ENCODE results near the gene MEA1.

The MEA1 gene

GRCh38 chr6:42973926-42974325 is 39.8 kb downstream of the MEA1 start:
- H2BK5ac ChIP-seq (ENCODE audit: low read depth, low read length, poor library complexity, severe bottlenecking), result no peak overlapping the region
- no peak overlapping the region for H4K91ac ChIP-seq (ENCODE audit: low read length)
- H2BK12ac ChIP-seq (ENCODE audit: low read length in 2 of 2), result no peak overlapping the region
- no peaks in the 10 kb centered on the region for H3K27me3 ChIP-seq (ENCODE audit: control insufficient read depth in 1 of 2, insufficient read depth in 1 of 2, low read length in 2 of 2)
- H3K23ac ChIP-seq (ENCODE audit: low read length in 2 of 2), result no peak overlapping the region
- H2AFZ ChIP-seq (ENCODE audit: low read depth, low read length), result no peak overlapping the region
- no peak overlapping the region for H3K14ac ChIP-seq (ENCODE audit: low read length in 2 of 2)
- no peak overlapping the region for H3K18ac ChIP-seq (ENCODE audit: low read depth in 1 of 2, low read length in 2 of 2)
- H2BK120ac ChIP-seq (ENCODE audit: low read depth, low read length), result no peak overlapping the region
- no peak for DNase-seq
- H2BK15ac ChIP-seq (ENCODE audit: low read depth, poor library complexity, severe bottlenecking), result no peak overlapping the region
- H3K4me3 ChIP-seq (ENCODE audit: insufficient read depth in 1 of 2, low read depth in 1 of 2, low read length in 2 of 2), result no peak overlapping the region
- peaks cover 15 to 18% of the 10 kb centered on the region in 2 experiments for H3K36me3 ChIP-seq (ENCODE audit: control insufficient read depth in 1 of 2, insufficient read depth in 2 of 2, low read depth in 1 of 2, low read length in 2 of 2)
- no peak overlapping the region for H4K8ac ChIP-seq (ENCODE audit: low read length)
- peaks cover 13% of the 10 kb centered on the region for H3K4me1 ChIP-seq (ENCODE audit: control insufficient read depth, insufficient read depth, low read depth, low read length)
- H3K4ac ChIP-seq (ENCODE audit: low read depth in 1 of 2, low read length in 2 of 2), result no peak overlapping the region
- no peak overlapping the region for H2AK5ac ChIP-seq (ENCODE audit: low read length, severe bottlenecking)
- H3K27ac ChIP-seq (ENCODE audit: low read length, poor library complexity, severe bottlenecking), result no peak overlapping the region
- 97% methylated on average over 3 of the region's 3 CpGs for WGBS
- H3K9ac ChIP-seq (ENCODE audit: low read length), result no peak overlapping the region
- peaks cover 20% of the 10 kb centered on the region for H3K79me1 ChIP-seq (replicated peaks; ENCODE audit: low read length, poor library complexity, severe bottlenecking)
- no peaks in the 10 kb centered on the region for H3K9me3 ChIP-seq (ENCODE audit: control insufficient read depth, low read length)
- H3K4me2 ChIP-seq (ENCODE audit: low read length, poor library complexity, severe bottlenecking), result no peak overlapping the region

DNA sequence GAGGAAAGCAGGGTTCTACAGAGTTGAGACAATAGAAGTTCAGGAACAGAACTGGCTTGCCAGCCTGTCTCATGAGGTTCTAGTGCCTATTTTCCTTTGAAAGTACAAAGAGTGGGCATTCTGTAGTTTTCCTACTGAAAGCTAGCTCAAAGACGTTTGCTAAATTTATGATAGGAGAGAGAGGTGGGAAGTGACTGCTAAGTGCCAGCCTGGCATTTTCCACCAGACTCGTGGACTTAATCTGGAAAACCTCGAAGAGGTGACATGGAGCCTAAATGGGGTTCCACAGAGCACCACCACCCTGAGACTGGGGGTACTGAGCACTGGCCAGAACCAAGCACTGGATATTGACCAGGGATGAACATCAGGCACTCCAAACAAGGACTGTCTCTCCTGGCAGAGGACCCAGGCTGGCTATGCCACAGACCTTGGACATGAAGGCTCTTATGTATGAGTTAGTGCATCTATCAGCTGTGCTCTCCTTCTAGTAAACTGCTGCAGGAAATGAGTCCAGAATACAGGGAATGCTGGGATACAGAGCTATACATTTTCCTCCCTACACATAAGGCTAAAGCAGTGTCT is 41.9 kb downstream of the MEA1 start:
- Histone ChIP-seq H3K79me1 (replicated peaks; ENCODE audit: low read length, poor library complexity, severe bottlenecking) (peaks cover 15% of the 10 kb centered on the region), H2BK12ac (ENCODE audit: low read length in 2 of 2) (no peak overlapping the region), H3K36me3 (ENCODE audit: control insufficient read depth in 1 of 2, insufficient read depth in 2 of 2, low read depth in 1 of 2, low read length in 2 of 2) (peaks cover 25 to 33% of the 10 kb centered on the region in 2 experiments), H4K8ac (ENCODE audit: low read length) (no peak overlapping the region), H3K4me3 (ENCODE audit: insufficient read depth in 1 of 2, low read depth in 1 of 2, low read length in 2 of 2) (no peak overlapping the region), H3K4me2 (ENCODE audit: low read length, poor library complexity, severe bottlenecking) (no peak overlapping the region), H3K27ac (ENCODE audit: low read length, poor library complexity, severe bottlenecking) (no peak overlapping the region), H3K9ac (ENCODE audit: low read length) (no peak overlapping the region), H3K4me1 (ENCODE audit: control insufficient read depth, insufficient read depth, low read depth, low read length) (peaks cover 8% of the 10 kb centered on the region), H3K9me3 (ENCODE audit: control insufficient read depth, low read length) (no peaks in the 10 kb centered on the region), H4K91ac (ENCODE audit: low read length) (no peak overlapping the region), H2BK120ac (ENCODE audit: low read depth, low read length) (no peak overlapping the region), H3K14ac (ENCODE audit: low read length in 2 of 2) (no peak overlapping the region), H3K27me3 (ENCODE audit: control insufficient read depth in 1 of 2, insufficient read depth in 1 of 2, low read length in 2 of 2) (no peaks in the 10 kb centered on the region), H2AFZ (ENCODE audit: low read depth, low read length) (no peak overlapping the region), H3K4ac (ENCODE audit: low read depth in 1 of 2, low read length in 2 of 2) (no peak overlapping the region), H3K18ac (ENCODE audit: low read depth in 1 of 2, low read length in 2 of 2) (no peak overlapping the region), H3K23ac (ENCODE audit: low read length in 2 of 2) (no peak overlapping the region), H2AK5ac (ENCODE audit: low read length, severe bottlenecking) (no peak overlapping the region), H2BK5ac (ENCODE audit: low read depth, low read length, poor library complexity, severe bottlenecking) (no peak overlapping the region), H2BK15ac (ENCODE audit: low read depth, poor library complexity, severe bottlenecking) (no peak overlapping the region)
- no peak for DNase-seq
- WGBS, result 96% methylated on average over 3 of the region's 3 CpGs

DNA sequence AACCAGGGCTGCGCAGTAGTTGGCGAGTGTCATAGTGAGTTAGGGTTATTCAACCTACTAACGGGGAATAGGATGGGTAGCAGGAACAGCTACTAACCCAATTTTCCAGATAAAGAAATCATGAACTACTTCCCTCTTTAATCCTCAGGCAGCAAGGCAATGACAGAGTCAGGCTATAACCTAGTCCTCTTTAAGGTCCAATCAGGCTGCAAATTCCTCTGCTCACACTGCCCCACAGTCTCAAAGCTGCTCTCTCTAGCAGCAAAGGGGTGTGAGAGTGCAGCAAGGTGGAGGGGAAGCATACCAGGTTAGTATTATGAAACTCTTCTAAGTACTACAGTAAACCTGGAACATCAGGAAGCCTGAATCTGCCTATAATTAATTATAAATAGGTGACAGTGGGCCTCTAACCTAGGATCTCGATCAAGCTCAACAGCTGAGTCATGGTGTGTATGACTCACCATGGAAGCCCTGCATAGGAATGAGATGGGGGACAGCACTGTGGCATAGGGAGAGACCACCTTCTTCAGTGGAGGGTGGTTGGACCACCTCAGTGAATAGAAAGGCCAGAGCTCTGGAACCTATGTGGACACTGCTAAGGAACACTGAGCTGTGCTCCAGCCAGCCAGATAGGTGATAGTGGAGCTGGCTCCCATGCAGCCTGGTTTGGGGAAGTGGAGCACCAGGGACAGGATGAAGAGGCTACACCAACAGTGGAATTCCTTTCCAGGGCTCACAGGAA is 42.7 kb downstream of the MEA1 start:
- Histone ChIP-seq H2BK5ac (ENCODE audit: low read depth, low read length, poor library complexity, severe bottlenecking) (no peak overlapping the region), H2BK120ac (ENCODE audit: low read depth, low read length) (no peak overlapping the region), H2BK15ac (ENCODE audit: low read depth, poor library complexity, severe bottlenecking) (no peak overlapping the region), H3K36me3 (ENCODE audit: control insufficient read depth in 1 of 2, insufficient read depth in 2 of 2, low read depth in 1 of 2, low read length in 2 of 2) (peaks cover 31 to 40% of the 10 kb centered on the region in 2 experiments), H3K4me3 (ENCODE audit: insufficient read depth in 1 of 2, low read depth in 1 of 2, low read length in 2 of 2) (no peak overlapping the region), H3K79me1 (replicated peaks; ENCODE audit: low read length, poor library complexity, severe bottlenecking) (peaks cover 15% of the 10 kb centered on the region), H3K4me2 (ENCODE audit: low read length, poor library complexity, severe bottlenecking) (no peak overlapping the region), H2AK5ac (ENCODE audit: low read length, severe bottlenecking) (no peak overlapping the region), H3K18ac (ENCODE audit: low read depth in 1 of 2, low read length in 2 of 2) (no peak overlapping the region), H3K9ac (ENCODE audit: low read length) (no peak overlapping the region), H3K23ac (ENCODE audit: low read length in 2 of 2) (no peak overlapping the region), H3K27me3 (ENCODE audit: control insufficient read depth in 1 of 2, insufficient read depth in 1 of 2, low read length in 2 of 2) (no peaks in the 10 kb centered on the region), H3K14ac (ENCODE audit: low read length in 2 of 2) (no peak overlapping the region), H4K91ac (ENCODE audit: low read length) (no peak overlapping the region), H3K4ac (ENCODE audit: low read depth in 1 of 2, low read length in 2 of 2) (no peak overlapping the region), H2BK12ac (ENCODE audit: low read length in 2 of 2) (no peak overlapping the region), H4K8ac (ENCODE audit: low read length) (peak overlapping the region; percentile 7), H2AFZ (ENCODE audit: low read depth, low read length) (no peak overlapping the region), H3K27ac (ENCODE audit: low read length, poor library complexity, severe bottlenecking) (no peak overlapping the region), H3K9me3 (ENCODE audit: control insufficient read depth, low read length) (no peaks in the 10 kb centered on the region), H3K4me1 (ENCODE audit: control insufficient read depth, insufficient read depth, low read depth, low read length) (peaks cover 8% of the 10 kb centered on the region)
- 68% methylated on average over 4 of the region's 4 CpGs for WGBS
- peak; percentile 65 for DNase-seq

- H2AK5ac ChIP-seq (ENCODE audit: low read length, severe bottlenecking), result no peak overlapping the region
- peaks cover 12% of the 10 kb centered on the region for H3K79me1 ChIP-seq (replicated peaks; ENCODE audit: low read length, poor library complexity, severe bottlenecking)
- WGBS, result 88% methylated on average over 4 of the region's 4 CpGs
- H3K23ac ChIP-seq (ENCODE audit: low read length in 2 of 2), result no peak overlapping the region
- no peak overlapping the region for H3K18ac ChIP-seq (ENCODE audit: low read depth in 1 of 2, low read length in 2 of 2)
- H3K27ac ChIP-seq (ENCODE audit: low read length, poor library complexity, severe bottlenecking), result no peak overlapping the region
- H4K8ac ChIP-seq (ENCODE audit: low read length), result no peak overlapping the region
- no peak overlapping the region for H3K4ac ChIP-seq (ENCODE audit: low read depth in 1 of 2, low read length in 2 of 2)
- DNase-seq, result no peak
- no peak overlapping the region for H3K14ac ChIP-seq (ENCODE audit: low read length in 2 of 2)
- H4K91ac ChIP-seq (ENCODE audit: low read length), result no peak overlapping the region
- H2AFZ ChIP-seq (ENCODE audit: low read depth, low read length), result no peak overlapping the region
- H3K4me3 ChIP-seq (ENCODE audit: insufficient read depth in 1 of 2, low read depth in 1 of 2, low read length in 2 of 2), result no peak overlapping the region
- H3K27me3 ChIP-seq (ENCODE audit: control insufficient read depth in 1 of 2, insufficient read depth in 1 of 2, low read length in 2 of 2), result no peaks in the 10 kb centered on the region
- H3K36me3 ChIP-seq (ENCODE audit: control insufficient read depth in 1 of 2, insufficient read depth in 2 of 2, low read depth in 1 of 2, low read length in 2 of 2), result peaks cover 42 to 51% of the 10 kb centered on the region in 2 experiments
- no peak overlapping the region for H2BK120ac ChIP-seq (ENCODE audit: low read depth, low read length)
- H3K9me3 ChIP-seq (ENCODE audit: control insufficient read depth, low read length), result no peaks in the 10 kb centered on the region
- H3K4me2 ChIP-seq (ENCODE audit: low read length, poor library complexity, severe bottlenecking), result no peak overlapping the region
- no peak overlapping the region for H2BK12ac ChIP-seq (ENCODE audit: low read length in 2 of 2)
- no peak overlapping the region for H2BK15ac ChIP-seq (ENCODE audit: low read depth, poor library complexity, severe bottlenecking)
- no peak overlapping the region for H2BK5ac ChIP-seq (ENCODE audit: low read depth, low read length, poor library complexity, severe bottlenecking)
- peaks cover 8% of the 10 kb centered on the region for H3K4me1 ChIP-seq (ENCODE audit: control insufficient read depth, insufficient read depth, low read depth, low read length)
- H3K9ac ChIP-seq (ENCODE audit: low read length), result no peak overlapping the region
These were observed 43.8 kb downstream of the MEA1 start for GRCh38 chr6:42969934-42970333.
